GM12865 (cell line): Measurements from ENCODE around the gene MBP.
A peak's percentile ranks its signal among the peaks of the same experiment; 100 is the strongest.

Source experiments
- DNase-seq: peaks from one replicate; pipeline ENCODE4 v3.0.0; 2010; ENCODE audit warnings: low read depth
- H3K4me3 ChIP-seq: 2 replicates; pipeline ENCODE4 v1.5.1; 2011; ENCODE audit warnings: mild to moderate bottlenecking, low read depth, low read length, control low read depth
- TF ChIP-seq, protein P1 (sequence below): IDR thresholded peaks from 2 replicates; pipeline ENCODE4 v1.5.1; 2011; ENCODE audit warnings: low read length, control low read depth, low read depth, inconsistent platforms; ENCODE audit not compliant: insufficient read depth; ENCODE audit errors: missing control alignments

The MBP gene

DNA sequence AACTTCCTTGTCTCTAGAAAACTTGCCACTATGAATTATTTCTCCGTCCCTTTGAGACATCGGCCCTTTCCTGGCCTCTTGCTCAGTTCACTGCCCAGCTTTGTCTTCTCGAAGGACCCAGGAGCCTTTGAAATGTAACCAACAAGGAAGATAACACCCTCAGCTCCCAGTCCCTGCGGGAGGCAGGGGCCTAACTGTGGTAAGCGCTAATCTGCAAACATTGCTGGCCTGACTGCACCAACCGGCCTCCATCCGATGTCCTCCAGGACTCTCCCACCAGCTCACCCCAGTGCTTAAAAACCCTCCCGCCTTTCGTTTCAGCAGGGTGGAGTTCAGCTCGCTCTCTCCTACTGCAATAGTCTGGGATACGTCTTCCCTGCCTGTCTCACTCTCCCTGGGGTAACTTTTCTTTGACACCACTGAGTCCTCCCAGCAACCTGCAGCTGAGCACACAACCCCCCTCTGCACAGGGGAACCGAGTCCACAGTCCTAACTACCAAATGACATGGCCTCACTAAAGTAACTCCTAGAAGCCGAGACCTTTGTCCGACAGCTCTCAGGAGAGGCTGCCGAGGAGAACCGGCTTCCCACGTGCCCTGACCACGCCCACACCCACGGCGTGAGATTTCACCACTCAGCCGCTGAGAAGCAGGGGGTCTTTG, 76.1 kb downstream of the MBP start:
- TF ChIP-seq, protein P1, sequence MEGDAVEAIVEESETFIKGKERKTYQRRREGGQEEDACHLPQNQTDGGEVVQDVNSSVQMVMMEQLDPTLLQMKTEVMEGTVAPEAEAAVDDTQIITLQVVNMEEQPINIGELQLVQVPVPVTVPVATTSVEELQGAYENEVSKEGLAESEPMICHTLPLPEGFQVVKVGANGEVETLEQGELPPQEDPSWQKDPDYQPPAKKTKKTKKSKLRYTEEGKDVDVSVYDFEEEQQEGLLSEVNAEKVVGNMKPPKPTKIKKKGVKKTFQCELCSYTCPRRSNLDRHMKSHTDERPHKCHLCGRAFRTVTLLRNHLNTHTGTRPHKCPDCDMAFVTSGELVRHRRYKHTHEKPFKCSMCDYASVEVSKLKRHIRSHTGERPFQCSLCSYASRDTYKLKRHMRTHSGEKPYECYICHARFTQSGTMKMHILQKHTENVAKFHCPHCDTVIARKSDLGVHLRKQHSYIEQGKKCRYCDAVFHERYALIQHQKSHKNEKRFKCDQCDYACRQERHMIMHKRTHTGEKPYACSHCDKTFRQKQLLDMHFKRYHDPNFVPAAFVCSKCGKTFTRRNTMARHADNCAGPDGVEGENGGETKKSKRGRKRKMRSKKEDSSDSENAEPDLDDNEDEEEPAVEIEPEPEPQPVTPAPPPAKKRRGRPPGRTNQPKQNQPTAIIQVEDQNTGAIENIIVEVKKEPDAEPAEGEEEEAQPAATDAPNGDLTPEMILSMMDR = no peak
- H3K4me3 ChIP-seq = no peak overlapping the region
- no peak for DNase-seq

DNA sequence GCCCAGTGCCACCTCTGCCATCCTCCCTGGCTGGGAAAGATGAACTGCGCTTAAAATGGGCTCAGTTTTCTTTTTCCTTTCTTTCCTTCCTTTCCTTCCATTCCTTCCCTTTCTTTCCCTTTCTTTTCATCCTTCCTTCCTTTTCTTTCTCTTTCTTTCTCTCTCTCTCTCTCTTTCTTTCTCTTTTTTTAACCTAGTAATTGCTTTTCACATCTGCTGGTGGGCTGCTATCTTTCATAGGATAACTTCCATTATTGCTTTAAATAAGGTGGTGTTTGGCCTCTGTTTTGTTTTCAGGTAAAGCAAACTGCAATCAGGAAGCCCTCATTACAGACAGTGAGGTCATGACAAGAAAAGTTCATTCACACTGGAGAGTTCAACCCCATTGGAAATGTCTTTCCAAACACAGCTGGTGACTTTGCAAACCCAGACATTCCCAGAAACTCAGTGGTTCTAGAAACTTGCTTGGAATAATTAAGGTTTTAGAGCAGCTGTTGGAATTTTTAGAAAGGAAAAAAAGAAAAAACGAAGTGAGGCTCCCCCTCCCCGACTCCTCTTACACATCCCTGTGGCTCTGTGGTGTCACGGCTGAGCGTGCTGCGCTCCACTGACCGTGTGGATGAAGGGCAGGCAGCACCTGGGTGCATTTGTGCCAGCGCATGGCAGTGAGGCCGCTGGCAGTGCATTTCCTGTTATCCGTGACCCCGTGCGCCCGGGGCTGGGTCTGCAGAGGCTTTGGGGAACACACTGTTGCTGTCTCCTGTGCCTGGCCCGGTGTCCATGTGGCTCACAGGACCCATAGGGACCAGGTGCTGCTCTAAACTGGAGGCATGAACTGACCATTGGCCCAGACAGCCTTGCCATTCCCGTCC, 76.9 kb downstream of the MBP start:
- DNase-seq = peak; percentile 59
- H3K4me3 ChIP-seq = peak overlapping the region; percentile 10
- TF ChIP-seq, protein P1 = no peak

DNA sequence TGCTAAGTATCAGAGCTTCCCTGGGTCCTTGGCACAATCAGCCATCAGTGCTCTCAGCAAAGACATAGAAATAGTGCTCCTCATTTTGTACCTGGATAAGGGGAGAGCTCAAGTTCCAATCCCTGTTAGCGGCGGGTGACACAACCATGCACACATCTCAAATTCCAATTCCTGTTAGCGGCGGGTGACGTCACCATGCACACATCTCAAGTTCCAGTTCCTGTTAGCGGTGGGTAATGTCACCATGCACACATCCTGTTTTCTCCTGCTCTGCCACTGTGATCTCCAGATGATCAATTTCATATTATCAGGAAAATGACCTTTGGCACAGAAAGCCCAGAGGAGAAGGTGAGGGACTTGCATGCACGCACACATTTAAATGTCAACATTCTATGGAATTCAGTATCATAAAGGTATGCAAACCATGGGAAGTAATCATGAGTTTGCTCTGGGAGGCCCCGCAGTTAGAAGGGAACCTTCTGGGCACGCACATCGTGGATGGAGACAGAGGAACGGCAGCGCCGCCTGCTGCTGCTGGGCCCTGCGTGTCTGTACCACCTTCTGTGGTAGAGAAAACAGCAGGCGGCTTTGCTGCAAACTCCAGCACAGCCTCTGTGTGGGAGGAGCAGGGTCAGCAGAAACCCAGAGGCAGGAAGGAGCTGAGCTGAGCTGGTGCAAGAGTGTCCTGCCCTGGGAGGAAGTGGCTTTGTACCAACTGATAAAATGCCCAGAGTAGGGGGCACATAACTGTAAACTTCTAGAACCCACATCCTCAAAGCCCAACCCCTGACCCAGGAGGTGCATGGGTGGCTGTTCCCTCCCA, 77.8 kb downstream of the MBP start:
- peak; percentile 95 for DNase-seq
- TF ChIP-seq, protein P1 = peak; percentile 78
- H3K4me3 ChIP-seq = peak overlapping the region; percentile 23

- peak; percentile 44 for DNase-seq
- H3K4me3 ChIP-seq = peak overlapping the region; percentile 2
- TF ChIP-seq, protein P1 = no peak
Measured at GRCh38 chr18:77054288-77054605, 78.3 kb downstream of the MBP start.

GRCh38 chr18:77053616-77054287, 78.8 kb downstream of the MBP start:
- DNase-seq = no peak
- no peak overlapping the region for H3K4me3 ChIP-seq
- TF ChIP-seq, protein P1 = no peak

- TF ChIP-seq, protein P1 = no peak
- H3K4me3 ChIP-seq = no peak overlapping the region
- DNase-seq = no peak
Measured at GRCh38 chr18:77052983-77053309, 79.6 kb downstream of the MBP start.
